CD1c-positive myeloid dendritic cell (primary cell): ENCODE measurements around the gene SLC30A4.
"Not testable (repeated sequence)": the region's sequence is repeated elsewhere in the genome, so short reads cannot be mapped to it uniquely, and the experiment has no call there.

ENCODE experiments used
- DNase-seq: peaks from one replicate; pipeline ENCODE4 v3.0.0-alpha.2; 2016; ENCODE audit errors: extremely low spot score

SLC30A4 gene

DNA sequence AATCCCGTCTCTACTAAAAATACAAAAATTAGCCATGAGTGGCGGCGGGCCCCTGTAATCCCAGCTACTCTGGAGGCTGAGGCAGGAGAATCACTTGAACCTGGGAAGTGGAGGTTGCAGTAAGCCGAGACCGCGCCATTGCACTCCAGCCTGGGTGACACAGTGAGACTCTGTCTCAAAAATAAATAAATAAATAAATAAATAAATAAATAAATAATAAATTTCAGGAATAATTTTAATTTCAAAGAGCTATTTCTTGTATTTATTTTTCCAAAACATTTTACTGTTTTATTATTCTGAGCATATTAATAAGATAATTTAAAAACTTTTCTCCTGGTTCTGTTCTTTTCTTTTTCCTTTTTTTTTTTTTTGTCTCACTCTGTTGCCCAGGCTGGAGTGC is 15.4 kb downstream of the SLC30A4 start:
- not testable (repeated sequence) for DNase-seq

DNA sequence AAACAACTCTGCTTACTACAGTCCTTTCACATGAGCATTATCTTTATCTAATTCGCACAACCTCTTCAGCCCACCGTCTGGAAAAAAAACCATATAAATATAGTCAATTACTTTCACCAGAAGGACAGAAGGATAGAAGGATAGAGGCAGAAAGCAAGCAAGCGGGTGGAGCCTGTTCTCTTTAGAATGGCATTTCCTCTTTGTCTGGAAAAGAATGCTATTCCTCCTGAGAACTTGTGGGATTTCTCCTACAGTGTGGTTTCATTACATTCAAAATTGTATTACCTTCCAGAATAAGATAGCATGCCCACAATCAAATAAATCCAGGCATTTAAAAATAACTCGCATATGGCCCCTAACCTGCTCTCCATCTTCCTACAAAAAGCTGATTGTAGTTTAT is 23.1 kb downstream of the SLC30A4 start:
- DNase-seq, result no peak

DNA sequence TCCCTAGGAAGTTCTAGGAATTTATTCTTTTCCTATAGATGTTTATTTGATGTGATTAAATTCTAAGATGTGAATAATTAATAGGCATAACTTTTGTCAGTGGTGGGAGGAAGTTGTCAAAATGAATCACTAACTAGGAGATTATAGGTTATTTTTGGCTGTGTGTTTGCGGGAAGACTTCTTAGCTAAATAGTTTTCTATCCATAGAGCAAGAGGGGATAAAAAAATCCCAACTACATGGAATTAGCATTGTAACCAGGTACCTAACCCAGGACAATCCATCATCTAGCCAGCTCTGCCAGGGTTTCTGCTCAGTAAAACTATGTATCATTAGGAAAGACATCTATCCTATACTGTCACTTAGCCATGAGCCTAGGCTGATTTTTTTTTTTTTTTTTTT is 23.9 kb downstream of the SLC30A4 start:
- no peak for DNase-seq

DNA sequence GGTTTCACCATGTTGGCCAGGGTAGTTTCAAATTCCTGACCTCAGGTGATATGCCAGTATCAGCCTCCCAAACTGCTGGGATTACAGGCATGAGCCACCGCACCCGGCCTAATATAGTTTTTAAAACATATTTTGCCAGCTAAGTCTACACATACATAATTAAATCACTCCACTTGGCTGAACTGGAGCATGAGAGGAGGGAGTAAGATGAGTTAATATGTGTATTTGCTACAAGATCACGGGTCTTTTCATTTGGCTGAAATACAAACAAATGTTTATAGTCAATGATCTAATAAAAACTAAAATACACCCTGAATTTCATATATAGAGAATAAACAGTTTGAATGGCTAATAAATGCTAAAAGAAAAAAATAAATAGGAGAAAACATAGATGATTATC is 25.3 kb downstream of the SLC30A4 start:
- no peak for DNase-seq

GRCh38 chr15:45496658-45497057 is 25.9 kb downstream of the SLC30A4 start:
- no peak for DNase-seq

- no peak for DNase-seq
Observed at GRCh38 chr15:45495588-45495987, 27.0 kb downstream of the SLC30A4 start.

DNA sequence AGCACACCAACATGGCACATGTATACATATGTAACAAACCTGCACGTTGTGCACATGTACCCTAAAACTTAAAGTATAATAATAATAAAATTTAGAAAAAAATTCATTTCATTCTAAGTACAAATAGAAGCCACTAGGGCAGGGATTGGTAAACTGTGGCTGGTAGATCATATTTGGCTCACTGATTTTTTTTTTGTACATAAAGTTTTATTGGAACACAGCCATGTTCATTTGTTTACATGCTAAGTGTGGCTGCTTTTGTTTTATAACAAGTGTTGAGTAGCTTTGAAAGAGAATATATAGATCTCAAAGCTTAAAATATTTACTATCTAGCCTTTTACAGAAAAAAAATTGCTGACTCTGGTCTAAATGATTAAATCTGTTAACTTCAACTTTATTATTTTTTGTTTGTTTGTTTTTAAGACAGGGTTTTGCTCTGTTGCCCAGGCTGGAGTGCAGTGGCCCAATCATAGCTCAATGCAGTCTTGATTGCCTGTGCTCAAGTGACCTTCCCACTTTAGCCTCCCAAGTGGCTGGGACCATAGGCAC is 32.8 kb downstream of the SLC30A4 start:
- no peak for DNase-seq

DNA sequence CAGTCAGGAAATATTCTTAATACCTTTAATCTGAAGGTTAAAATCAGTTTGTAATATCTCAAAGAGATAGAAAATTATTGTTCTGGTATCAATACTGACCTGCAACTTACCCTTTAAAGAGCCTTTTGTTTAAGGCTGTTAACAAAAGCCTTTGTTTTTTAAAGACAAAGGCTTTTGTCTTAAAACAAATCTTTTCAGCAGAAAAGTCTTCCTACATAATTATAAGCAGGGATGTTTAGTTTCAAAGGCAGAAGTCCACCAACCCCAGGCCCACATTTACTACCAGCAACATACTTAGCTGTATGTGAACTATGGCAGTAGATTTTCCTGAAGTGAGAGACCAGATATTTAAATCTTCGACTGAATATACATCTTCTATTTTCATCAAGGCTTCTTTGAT is 36.2 kb downstream of the SLC30A4 start:
- DNase-seq, result no peak

- no peak for DNase-seq
Observed at GRCh38 chr15:45481135-45481534, 41.4 kb downstream of the SLC30A4 start.

DNA sequence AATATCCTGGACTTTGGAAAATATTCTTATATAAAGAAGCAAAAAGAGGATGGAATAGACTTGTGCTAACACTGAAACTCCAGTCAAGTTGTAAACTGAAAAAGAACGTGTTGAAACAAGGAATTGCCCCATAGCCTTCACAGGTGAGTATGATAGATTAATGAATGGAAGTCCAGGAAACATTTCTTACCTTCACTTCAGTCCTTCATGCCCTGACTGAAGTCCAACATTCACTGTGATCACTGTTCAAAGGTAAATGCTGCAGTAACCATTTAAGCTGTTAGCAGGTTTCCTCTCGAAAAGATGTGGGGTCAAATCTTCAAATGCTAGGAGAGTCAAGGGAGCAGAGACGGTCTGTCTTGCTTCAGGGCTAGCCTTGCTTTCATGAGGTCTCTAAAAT is 46.1 kb downstream of the SLC30A4 start:
- no peak for DNase-seq

DNA sequence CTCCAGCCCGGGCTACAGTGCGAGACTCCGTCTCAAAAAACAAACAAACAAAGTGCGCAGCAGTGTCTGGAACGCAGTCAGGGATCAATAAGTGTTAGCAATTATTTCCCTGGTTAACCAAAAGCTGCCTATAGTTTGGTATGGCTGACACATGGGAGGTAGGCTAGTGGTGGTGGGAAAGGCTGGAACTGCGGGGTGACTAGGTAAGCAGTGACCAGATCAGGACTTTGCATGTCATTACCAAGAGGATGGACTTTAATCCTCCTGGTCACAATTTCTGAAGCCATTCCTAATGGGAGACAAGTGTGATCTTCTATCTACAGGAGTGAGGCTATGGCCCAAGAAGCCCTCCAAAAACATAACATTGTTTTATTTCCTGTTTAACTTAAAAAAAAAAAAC is 47.8 kb downstream of the SLC30A4 start:
- no peak for DNase-seq

DNA sequence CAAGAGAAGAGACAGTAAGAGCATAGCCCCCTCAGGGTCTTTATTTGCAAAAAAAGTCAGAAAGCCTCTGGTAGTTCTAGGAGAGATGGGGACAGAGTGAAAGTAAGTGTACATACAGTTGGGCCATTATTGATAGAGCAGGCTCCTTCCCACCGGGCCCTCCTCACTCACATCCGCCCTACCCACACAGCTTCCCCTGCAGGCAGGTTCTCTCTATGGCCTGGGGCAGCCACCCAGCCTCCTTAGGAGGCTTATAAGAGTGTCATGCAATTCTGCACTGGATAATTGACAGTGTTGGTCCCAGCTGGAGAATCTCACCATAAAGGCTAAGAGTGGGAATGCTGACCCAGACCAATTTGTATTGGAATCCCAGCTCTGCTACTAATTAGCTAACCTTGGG is 49.5 kb downstream of the SLC30A4 start:
- DNase-seq, result no peak

- no peak for DNase-seq
Observed at GRCh38 chr15:45471151-45471550, 51.4 kb downstream of the SLC30A4 start.

DNA sequence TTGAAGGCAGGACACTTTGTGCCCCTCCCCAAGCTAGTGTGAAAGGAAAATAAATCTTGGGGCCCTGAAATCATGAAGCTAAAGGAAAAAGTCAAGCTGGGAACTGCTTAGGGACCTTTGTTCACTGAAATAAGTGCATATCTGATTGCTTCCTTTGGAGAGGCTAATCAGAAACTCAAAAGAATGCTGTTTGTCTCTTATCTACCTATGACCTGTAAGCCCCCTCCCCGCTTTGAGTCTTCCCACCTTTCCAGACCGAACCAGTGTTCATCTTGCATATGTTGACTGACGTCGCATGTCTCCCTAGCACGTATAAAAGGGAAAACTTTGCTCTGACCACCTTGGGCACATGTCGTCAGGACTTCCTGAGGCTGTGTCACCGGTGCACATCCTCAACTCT is 53.1 kb downstream of the SLC30A4 start:
- peak; percentile 19 for DNase-seq

GRCh38 chr15:45469027-45469426 is 53.5 kb downstream of the SLC30A4 start:
- DNase-seq, result peak; percentile 46

- DNase-seq, result peak; percentile 88
Observed at GRCh38 chr15:45468294-45468693, 54.3 kb downstream of the SLC30A4 start.

DNA sequence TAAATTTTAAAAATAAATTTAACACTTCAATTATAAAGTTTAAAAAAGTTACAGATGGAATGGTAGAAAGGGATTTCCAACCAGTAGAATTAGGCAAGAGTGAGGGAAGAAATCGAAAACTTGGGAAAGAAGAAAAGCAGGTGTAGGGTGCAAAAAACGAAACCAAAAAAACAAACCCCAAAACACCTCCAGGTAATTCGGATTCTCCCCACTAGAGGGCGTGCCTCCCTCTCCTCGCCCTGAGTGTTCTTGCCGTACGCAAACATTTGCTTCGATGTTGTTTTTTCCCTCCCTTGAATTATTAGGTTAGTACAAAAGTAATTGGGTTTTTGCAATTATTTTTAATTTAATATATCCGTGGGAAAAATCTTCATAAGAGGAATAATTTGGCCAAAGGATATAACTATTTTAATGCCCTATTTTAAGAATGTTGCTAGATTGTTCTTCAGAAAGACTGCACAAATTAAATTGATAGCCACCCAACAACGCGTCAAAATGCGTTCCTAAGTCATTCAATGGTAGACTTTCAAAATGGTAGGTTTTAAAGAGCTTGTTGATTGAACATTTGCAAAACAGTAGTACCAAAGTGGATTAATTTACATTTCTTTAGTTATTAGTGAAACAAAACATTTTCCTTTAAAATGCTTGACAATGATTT is 63.7 kb downstream of the SLC30A4 start:
- peak; percentile 87 for DNase-seq

- DNase-seq, result peak; percentile 95
Observed at GRCh38 chr15:45457641-45458539, 64.7 kb downstream of the SLC30A4 start.

GRCh38 chr15:45457220-45457619 is 65.3 kb downstream of the SLC30A4 start:
- peak; percentile 21 for DNase-seq

- peak; percentile 95 for DNase-seq
Observed at GRCh38 chr15:45456212-45457106, 66.1 kb downstream of the SLC30A4 start.

DNA sequence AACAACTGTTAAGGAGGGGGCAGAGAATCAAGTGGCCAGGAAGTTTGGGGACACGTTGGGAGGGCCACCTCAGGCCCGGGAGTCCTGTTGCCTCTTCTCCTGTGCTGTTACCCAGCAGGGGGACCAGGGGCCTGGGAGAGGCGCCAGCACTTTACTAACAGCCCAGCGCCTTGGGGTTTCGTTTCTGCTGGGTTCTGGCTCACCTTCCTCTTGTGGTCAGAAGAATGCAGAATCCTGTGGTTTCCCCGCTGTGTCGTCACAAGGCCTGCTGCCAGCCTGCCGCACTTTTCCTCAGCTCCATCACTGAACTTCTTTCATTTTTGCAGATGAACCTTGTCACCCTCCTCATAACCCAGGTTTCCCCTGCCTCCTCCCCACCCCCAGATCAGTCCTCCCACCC is 67.7 kb downstream of the SLC30A4 start:
- peak; percentile 93 for DNase-seq

DNA sequence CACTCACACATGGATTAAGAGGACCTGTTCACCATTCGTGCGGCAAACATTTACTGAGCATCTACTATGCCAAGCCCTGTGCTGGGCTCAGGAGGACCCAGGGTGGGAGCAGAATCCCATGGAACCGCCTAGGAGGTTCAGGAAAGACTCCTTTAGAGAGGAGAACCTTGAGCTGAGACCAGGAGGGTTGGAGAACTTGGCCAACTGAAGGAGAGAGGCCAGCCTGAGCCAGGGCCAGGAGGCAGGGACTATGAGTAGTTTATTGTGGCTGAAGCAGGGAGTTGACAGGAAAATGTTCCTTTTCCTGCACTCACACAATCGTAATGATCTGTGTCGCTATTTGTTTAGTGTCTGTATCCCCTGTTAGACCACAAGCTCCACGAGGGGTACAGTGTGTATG is 71.3 kb downstream of the SLC30A4 start:
- DNase-seq, result no peak
